Muscle layer of colon (tissue), 2 donors: ENCODE measurements around the gene ZFP3.
"Not testable (repeated sequence)": the region's sequence is repeated elsewhere in the genome, so short reads cannot be mapped to it uniquely, and the experiment has no call there.

Source experiments
- H3K27ac ChIP-seq: one replicate; pipeline ENCODE4 v1.7.0; 2013; ENCODE audit warnings: low read depth, mild to moderate bottlenecking, low read length, moderate library complexity
- H3K27me3 ChIP-seq, 2 donors: one replicate each; pipeline ENCODE4 v1.7.0; 2013; ENCODE audit warnings: low read length in 2 of 2, mild to moderate bottlenecking in 2 of 2; ENCODE audit not compliant: insufficient read depth in 2 of 2, control insufficient read depth in 1 of 2
- H3K36me3 ChIP-seq: one replicate; pipeline ENCODE4 v1.7.0; 2013; ENCODE audit warnings: mild to moderate bottlenecking, low read length; ENCODE audit not compliant: insufficient read depth
- H3K4me1 ChIP-seq: one replicate; pipeline ENCODE4 v1.7.0; 2013; ENCODE audit warnings: mild to moderate bottlenecking, low read length; ENCODE audit not compliant: insufficient read depth
- H3K4me3 ChIP-seq, 2 donors: one replicate each; pipeline ENCODE4 v1.7.0; 2013; ENCODE audit warnings: low read length in 2 of 2, low read depth in 1 of 2, mild to moderate bottlenecking in 1 of 2, moderate library complexity in 1 of 2
- H3K9ac ChIP-seq: one replicate; pipeline ENCODE4 v1.7.0; 2013; ENCODE audit warnings: low read length
- H3K9me3 ChIP-seq: one replicate; pipeline ENCODE4 v1.7.0; 2013; ENCODE audit warnings: mild to moderate bottlenecking, low read length
- donor health status: abdominal sarcoma.
- donor health status: Adenocarcinoma of cecum.

The ZFP3 gene

DNA sequence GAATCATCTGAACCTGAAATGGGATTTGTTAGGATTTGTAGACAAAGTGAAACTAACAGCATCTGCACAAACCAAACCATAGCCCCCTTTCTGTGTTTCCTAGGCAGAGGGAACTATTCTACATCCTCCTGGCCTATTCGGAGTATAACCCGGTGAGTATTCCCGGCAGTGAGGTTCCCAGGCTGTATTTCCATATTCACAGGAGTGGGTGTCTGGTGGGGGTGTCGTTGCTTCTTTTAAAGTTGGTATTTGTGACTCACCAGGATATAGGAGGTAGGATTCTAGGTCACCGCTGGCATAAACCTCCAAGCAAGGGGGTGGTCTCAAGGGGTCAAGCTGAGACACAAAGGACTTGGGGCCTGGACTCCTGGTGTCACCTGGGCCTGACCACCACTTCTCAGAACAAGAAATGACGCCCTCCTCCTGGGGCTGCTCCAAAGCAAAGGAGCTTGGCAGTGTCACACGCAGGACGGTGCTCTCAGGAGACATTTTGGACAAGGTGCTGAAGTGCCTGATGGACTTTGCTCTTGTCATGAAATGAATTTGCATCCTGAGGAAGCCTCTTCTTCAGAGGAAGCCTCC, 57.0 kb downstream of the ZFP3 start:
- not testable (repeated sequence) for H3K9me3 ChIP-seq, H3K4me3 ChIP-seq, H3K36me3 ChIP-seq, H3K27ac ChIP-seq, H3K27me3 ChIP-seq, H3K4me1 ChIP-seq, H3K9ac ChIP-seq

DNA sequence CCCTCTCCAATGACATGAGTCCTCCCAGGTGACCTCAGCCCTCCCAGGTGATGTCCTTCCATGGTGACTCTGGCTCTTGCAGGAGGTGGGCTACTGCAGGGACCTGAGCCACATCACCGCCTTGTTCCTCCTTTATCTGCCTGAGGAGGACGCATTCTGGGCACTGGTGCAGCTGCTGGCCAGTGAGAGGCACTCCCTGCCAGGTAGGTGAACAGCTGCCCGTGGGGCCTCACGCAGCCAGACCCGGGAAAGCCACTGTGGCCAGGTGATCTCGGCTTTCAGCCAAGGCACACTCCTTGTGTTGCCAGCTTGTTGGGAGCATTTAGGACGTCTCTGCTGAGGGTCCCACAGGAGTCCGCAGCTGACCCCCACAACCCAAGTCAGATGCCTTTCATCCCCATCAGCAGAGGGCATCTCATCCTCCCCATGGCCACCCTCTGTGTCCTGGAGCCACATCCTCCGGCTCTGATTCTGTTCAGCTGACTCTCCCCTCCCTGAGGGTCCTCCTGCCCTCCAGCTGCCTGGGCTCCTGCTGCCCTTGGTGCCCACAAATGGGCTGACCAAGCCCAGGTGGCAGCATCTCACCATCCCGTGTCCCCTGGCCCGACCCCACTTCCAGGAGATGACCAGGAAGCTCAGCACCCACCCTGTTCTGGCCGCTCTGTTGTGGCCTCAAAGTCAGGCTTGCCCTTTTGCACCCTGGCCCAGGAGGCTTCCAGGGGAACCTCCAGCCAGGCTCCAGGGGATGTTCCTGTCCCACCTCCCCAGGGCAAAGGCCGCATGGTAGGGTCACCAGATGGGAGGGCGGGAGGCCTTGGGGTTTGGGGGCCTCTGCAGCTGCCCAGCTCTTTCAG, 57.7 kb downstream of the ZFP3 start:
- Histone ChIP-seq H3K9ac (no peak overlapping the region), H3K36me3 (no peaks in the 10 kb centered on the region), H3K27ac (no peak overlapping the region), H3K27me3 (no peaks in the 10 kb centered on the region), H3K4me1 (no peaks in the 10 kb centered on the region), H3K9me3 (no peaks in the 10 kb centered on the region), H3K4me3 (no peak overlapping the region)

DNA sequence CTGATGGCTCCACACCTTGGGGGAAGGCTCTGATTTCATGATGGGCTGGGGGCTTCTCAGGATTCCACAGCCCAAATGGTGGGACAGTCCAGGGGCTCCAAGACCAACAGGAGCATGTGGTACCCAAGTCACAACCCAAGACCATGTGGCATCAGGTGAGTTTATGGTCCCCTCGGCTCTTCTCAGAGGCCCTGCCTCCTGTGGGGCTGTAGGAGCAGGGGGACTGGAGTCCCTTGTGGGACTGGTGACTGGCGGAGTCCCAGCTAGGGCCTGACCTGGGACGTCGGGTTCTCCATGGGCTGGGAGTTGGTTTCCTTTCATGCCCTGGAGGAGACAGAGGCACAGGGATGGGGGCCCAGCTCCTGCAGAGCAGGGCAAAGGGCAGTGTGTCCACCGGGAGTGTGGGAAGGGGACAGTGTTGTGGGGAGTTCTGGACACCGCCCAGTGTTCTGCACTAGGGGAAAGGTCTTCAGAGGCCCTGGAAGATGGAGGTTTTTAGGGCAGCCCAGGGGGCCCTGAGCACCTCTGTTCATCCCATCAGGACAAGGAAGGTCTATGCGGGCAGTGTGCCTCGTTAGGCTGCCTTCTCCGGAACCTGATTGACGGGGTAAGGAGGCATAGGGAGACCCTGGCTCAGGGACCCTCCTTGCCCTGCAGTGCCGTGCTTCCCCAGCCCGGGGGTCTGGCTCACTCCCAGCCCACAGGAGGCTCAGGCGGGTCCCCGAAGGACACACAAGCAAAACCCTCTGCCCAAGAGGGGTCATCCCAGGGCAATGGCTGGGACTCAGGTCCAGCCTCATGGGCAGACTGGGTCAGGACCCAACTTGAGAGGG, 58.5 kb downstream of the ZFP3 start:
- H3K4me1 ChIP-seq, H3K9me3 ChIP-seq, H3K4me3 ChIP-seq, H3K36me3 ChIP-seq, H3K27me3 ChIP-seq, H3K9ac ChIP-seq, H3K27ac ChIP-seq: not testable (repeated sequence)

DNA sequence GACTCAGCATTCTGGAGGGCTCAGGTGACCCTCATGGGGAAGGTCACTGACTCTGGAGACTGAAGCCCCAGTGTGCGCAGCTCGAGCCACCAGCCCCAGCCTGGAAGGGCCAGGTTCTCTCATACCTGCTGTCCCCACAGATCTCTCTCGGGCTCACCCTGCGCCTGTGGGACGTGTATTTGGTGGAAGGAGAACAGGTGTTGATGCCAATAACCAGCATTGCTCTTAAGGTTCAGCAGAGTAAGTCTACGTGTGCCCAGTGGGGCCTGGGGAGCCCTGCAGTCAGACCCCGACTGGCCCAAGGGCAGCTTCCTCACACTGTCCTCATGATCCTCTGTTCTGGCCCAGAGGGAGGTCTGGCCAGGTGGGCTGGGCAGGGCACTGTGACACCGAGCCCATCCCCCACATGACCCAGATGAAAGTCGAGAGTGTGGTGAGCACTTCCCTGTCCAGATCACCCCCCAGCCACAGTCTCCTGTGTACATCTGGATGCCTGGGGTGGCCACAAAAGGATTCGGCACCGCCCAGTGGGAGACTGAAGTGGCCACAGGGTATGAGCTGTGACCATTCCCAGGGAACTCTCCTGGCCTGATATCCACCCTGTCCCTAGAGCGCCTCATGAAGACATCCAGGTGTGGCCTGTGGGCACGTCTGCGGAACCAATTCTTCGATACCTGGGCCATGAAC, 59.4 kb downstream of the ZFP3 start:
- not testable (repeated sequence) for H3K27ac ChIP-seq, H3K9ac ChIP-seq, H3K27me3 ChIP-seq, H3K4me3 ChIP-seq, H3K9me3 ChIP-seq, H3K4me1 ChIP-seq, H3K36me3 ChIP-seq

DNA sequence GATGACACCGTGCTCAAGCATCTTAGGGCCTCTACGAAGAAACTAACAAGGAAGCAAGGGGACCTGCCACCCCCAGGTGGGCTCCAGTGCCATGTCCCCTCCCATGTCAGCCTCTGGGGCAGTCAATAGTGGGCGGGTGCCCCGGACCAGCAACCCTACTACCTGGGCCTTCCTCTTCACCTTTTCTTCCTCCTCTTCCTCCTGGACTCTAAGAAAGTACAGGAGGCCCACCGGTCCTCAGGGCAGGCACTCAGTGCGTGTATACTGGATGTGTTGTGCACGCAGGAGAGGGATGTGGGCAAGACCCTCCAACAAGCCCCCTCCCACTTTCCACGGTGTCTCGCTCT, 59.9 kb downstream of the ZFP3 start:
- H3K27ac ChIP-seq, H3K27me3 ChIP-seq, H3K9me3 ChIP-seq, H3K9ac ChIP-seq, H3K4me3 ChIP-seq, H3K4me1 ChIP-seq, H3K36me3 ChIP-seq: not testable (repeated sequence)

DNA sequence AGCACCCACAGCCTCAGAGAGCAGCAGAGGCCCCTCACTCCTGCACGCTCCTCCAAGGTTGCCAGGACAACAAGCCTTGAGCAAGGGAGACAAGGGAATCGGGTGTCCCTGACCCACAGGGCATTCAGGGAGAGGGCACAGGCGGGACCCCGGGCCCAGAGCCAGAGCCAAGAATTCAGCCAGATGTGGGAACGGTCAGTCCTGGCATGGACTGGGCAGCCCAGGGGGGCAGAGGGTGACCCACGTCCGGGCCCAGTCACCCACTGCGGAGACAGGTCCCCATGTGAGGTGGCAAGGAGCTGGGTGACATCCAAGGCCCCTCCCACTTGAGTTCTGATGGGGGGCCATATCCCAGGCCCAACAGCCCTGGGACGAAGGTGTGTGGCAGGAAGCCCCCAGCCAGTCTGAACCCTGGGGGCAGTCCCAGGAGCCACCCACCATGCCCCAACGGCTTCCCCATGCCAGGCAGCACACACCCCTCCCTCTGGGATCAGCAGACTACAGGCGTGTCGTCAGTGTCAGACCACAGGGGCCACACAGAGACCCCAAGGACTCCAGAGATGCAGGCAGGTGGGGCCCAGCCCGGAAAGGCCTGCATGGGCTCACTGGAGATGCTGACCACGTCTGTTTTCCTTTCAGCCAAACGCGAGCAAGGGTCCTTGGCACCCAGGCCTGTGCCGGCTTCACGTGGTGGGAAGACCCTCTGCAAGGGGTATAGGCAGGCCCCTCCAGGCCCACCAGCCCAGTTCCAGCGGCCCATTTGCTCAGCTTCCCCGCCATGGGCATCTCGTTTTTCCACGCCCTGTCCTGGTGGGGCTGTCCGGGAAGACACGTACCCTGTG, 60.6 kb downstream of the ZFP3 start:
- Histone ChIP-seq H3K9me3 (no peaks in the 10 kb centered on the region), H3K9ac (no peak overlapping the region), H3K4me1 (no peaks in the 10 kb centered on the region), H3K27ac (no peak overlapping the region), H3K4me3 (no peak overlapping the region), H3K36me3 (no peaks in the 10 kb centered on the region), H3K27me3 (no peaks in the 10 kb centered on the region)

DNA sequence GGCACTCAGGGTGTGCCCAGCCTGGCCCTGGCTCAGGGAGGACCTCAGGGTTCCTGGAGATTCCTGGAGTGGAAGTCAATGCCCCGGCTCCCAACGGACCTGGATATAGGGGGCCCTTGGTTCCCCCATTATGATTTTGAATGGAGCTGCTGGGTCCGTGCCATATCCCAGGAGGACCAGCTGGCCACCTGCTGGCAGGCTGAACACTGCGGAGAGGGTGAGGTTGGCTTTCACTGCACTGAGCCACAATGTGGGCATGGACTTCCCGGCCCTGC, 61.1 kb downstream of the ZFP3 start:
- no peaks in the 10 kb centered on the region for H3K4me1 ChIP-seq

DNA sequence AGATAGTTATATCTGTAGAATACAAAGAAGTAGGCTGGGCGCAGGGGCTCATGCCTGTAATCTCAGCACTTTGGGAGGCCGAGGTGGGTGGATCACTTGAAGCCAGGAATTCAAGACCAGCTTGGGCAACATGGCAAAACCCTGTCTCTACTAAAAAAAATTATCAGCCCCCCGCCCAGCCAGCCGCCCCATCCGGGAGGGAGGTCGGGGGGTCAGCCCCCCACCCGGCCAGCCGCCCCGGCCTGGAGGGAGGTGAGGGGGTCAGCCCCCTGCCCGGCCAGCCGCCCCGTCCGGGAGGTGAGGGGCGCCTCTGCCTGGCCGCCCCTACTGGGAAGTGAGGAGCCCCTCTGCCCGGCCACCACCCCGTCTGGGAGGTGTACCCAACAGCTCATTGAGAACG, 64.6 kb downstream of the ZFP3 start:
- H3K36me3 ChIP-seq, H3K9ac ChIP-seq, H3K27me3 ChIP-seq, H3K9me3 ChIP-seq, H3K4me1 ChIP-seq, H3K27ac ChIP-seq, H3K4me3 ChIP-seq: not testable (repeated sequence)

More for the DNA sequence above, 61.1 kb downstream of the ZFP3 start:
- Histone ChIP-seq H3K9me3 (no peaks in the 10 kb centered on the region), H3K4me3 (no peak overlapping the region), H3K27me3 (no peaks in the 10 kb centered on the region), H3K36me3 (no peaks in the 10 kb centered on the region), H3K27ac (no peak overlapping the region), H3K9ac (no peak overlapping the region)
